Measurements from ENCODE around the gene SLC4A2.

The SLC4A2 gene

DNA sequence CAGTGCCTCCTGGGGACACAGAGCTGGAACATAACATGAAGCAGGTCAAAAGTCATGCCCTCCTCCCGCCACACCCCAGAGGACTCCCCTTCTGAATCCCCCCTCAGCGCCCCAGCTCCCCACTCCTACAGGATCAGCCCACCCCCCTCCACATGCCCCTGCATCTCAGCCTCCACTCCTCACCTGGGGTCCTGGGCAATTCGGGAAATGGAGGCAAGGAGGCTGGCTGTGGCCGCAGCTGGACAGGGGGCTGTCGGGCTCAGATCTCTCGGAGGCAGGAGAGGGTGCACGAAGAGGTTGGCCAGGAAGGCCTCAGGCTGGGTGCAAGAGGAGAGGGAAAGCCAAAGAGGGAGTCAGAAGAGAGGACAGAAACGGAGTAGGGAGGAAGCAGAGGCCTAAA, 42.9 kb upstream of the SLC4A2 start:
- no peak overlapping the region for H4K91ac ChIP-seq (ENCODE audit: low read depth, low read length, poor library complexity)

DNA sequence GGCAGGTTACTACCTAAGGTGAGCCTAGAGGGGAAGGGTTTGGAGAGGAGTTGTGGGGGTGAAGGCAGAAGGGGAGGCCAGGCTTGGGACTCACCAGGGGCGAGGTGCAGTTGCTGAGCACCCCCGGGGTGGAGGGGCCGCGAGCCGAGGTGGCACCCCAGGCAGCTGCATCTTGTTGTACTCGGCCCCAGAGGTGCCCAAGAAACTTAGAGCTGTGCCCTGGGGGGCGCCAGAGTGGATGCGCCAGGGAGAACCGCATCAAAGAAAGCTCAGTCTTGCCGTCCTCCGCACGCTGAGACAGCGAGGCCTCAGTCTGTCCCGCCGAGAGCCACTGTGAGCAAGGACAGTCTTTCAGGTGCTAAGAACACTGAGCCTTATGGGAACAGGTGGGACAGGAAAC, 42.4 kb upstream of the SLC4A2 start:
- peak overlapping the region; percentile 28 for H2BK15ac ChIP-seq (ENCODE audit: low read length)
- H3K27ac ChIP-seq (replicated peaks; ENCODE audit: low read length) = no peak overlapping the region
- H3K4me3 ChIP-seq (ENCODE audit: low read length in 2 of 2) = no peak overlapping the region
- H2BK12ac ChIP-seq (ENCODE audit: low read length) = no peak overlapping the region
- WGBS, 2 donors (ENCODE audit: extremely low coverage in 2 of 2, insufficient read length in 2 of 2, insufficient replicate concordance in 1 of 2) = no CpG with 5 or more reads among the region's 15 CpGs
- no peak overlapping the region for H4K8ac ChIP-seq (ENCODE audit: low read depth, low read length)
- peak overlapping the region; percentile 56 for H3K23ac ChIP-seq (ENCODE audit: low read depth, low read length, poor library complexity)
- DNase-seq (ENCODE audit: low spot score) = no peak
- H4K91ac ChIP-seq (ENCODE audit: low read depth, low read length, poor library complexity) = no peak overlapping the region
- peaks cover 2% of the 10 kb centered on the region for H3K79me1 ChIP-seq (ENCODE audit: low read depth, low read length)
- H2AFZ ChIP-seq (ENCODE audit: low read length) = no peak overlapping the region
- H3K27me3 ChIP-seq (ENCODE audit: control insufficient read depth in 3 of 3, insufficient read depth in 3 of 3, low read depth in 1 of 3, low read length in 3 of 3) = peaks cover 0 to 18% (median 0%) of the 10 kb centered on the region in 3 experiments
- no peak overlapping the region for H3K18ac ChIP-seq (ENCODE audit: low read length)
- H3K36me3 ChIP-seq (replicated peaks in 1 of 2; ENCODE audit: control insufficient read depth in 2 of 2, insufficient read depth in 2 of 2, low read length in 2 of 2) = peaks cover 0 to 5% of the 10 kb centered on the region in 2 donors
- H2BK5ac ChIP-seq (ENCODE audit: low read length) = peak overlapping the region; percentile 0
- peaks cover 0 to 2% of the 10 kb centered on the region in 2 donors for H3K9me3 ChIP-seq (replicated peaks in 1 of 2; ENCODE audit: control insufficient read depth in 2 of 2, insufficient read depth in 1 of 2, low read depth in 1 of 2, low read length in 2 of 2)
- H3K14ac ChIP-seq (ENCODE audit: low read length) = no peak overlapping the region
- H3K4me1 ChIP-seq (ENCODE audit: control insufficient read depth in 2 of 2, insufficient read depth in 1 of 2, low read depth in 1 of 2, low read length in 2 of 2) = peaks cover 28 to 45% of the 10 kb centered on the region in 2 donors
- peak overlapping the region; percentile 12 for H2BK120ac ChIP-seq (ENCODE audit: low read depth, low read length)
- no peak overlapping the region for H3K4me2 ChIP-seq (ENCODE audit: insufficient read depth, low read length, poor library complexity, severe bottlenecking)
- no peak overlapping the region for H3K4ac ChIP-seq (ENCODE audit: low read length)
- H3K9ac ChIP-seq (ENCODE audit: low read depth, low read length, poor library complexity) = no peak overlapping the region
- H2AK5ac ChIP-seq (ENCODE audit: low read depth, low read length) = peak overlapping the region; percentile 42

More for the DNA sequence above, 42.9 kb upstream of the SLC4A2 start:
- no peak overlapping the region for H3K23ac ChIP-seq (ENCODE audit: low read depth, low read length, poor library complexity)
- H3K9ac ChIP-seq (ENCODE audit: low read depth, low read length, poor library complexity) = peak overlapping the region; percentile 30
- no peak overlapping the region for H3K4me2 ChIP-seq (ENCODE audit: insufficient read depth, low read length, poor library complexity, severe bottlenecking)
- no peak overlapping the region for H3K4me3 ChIP-seq (ENCODE audit: low read length in 2 of 2)
- H3K36me3 ChIP-seq (replicated peaks in 1 of 2; ENCODE audit: control insufficient read depth in 2 of 2, insufficient read depth in 2 of 2, low read length in 2 of 2) = peaks cover 0 to 5% of the 10 kb centered on the region in 2 donors
- peaks cover 0 to 18% (median 0%) of the 10 kb centered on the region in 3 experiments for H3K27me3 ChIP-seq (ENCODE audit: control insufficient read depth in 3 of 3, insufficient read depth in 3 of 3, low read depth in 1 of 3, low read length in 3 of 3)
- H2AFZ ChIP-seq (ENCODE audit: low read length) = no peak overlapping the region
- no peak overlapping the region for H3K4ac ChIP-seq (ENCODE audit: low read length)
- H2BK12ac ChIP-seq (ENCODE audit: low read length) = no peak overlapping the region
- H3K9me3 ChIP-seq (replicated peaks in 1 of 2; ENCODE audit: control insufficient read depth in 2 of 2, insufficient read depth in 1 of 2, low read depth in 1 of 2, low read length in 2 of 2) = peaks cover 0 to 2% of the 10 kb centered on the region in 2 donors
- no peak overlapping the region for H3K14ac ChIP-seq (ENCODE audit: low read length)
- no CpG with 5 or more reads among the region's 8 CpGs for WGBS, 2 donors (ENCODE audit: extremely low coverage in 2 of 2, insufficient read length in 2 of 2, insufficient replicate concordance in 1 of 2)
- H3K27ac ChIP-seq (replicated peaks; ENCODE audit: low read length) = no peak overlapping the region
- peak overlapping the region; percentile 42 for H2AK5ac ChIP-seq (ENCODE audit: low read depth, low read length)
- DNase-seq (ENCODE audit: low spot score) = no peak
- no peak overlapping the region for H4K8ac ChIP-seq (ENCODE audit: low read depth, low read length)
- H2BK120ac ChIP-seq (ENCODE audit: low read depth, low read length) = peak overlapping the region; percentile 12
- H2BK15ac ChIP-seq (ENCODE audit: low read length) = peak overlapping the region; percentile 28
- peaks cover 2% of the 10 kb centered on the region for H3K79me1 ChIP-seq (ENCODE audit: low read depth, low read length)
- H3K4me1 ChIP-seq (ENCODE audit: control insufficient read depth in 2 of 2, insufficient read depth in 1 of 2, low read depth in 1 of 2, low read length in 2 of 2) = peaks cover 28 to 45% of the 10 kb centered on the region in 2 donors
- H3K18ac ChIP-seq (ENCODE audit: low read length) = no peak overlapping the region
- peak overlapping the region; percentile 0 for H2BK5ac ChIP-seq (ENCODE audit: low read length)

DNA sequence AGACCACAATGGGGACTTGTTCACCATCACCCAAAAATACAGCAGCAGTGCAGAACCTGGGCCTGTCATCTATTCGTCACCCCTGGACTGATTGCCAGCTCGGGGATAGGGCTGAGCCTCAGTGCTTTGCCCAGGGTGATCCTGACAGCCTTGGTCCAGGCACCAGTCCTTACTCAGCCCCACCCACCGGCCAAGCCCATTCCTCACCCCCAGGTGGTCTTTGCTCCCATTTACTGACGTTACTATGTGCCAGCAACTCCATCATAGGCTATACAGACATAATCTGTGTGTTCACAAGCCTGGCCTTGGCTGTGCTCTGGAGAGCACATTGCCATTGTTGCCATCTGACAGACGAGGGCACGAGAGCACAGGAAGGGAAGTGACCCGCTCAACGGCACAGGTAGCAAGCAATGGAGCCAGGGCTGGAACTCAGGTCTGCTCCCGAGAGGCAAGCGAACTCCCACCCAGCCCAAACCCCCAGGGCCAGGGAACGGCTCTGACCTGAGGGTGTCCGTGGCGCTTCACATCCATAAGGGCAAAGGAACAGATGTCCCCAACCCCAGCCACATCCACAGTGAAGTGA, 41.9 kb upstream of the SLC4A2 start:
- Histone ChIP-seq H2AFZ (ENCODE audit: low read length) (peak overlapping the region; percentile 94), H2BK120ac (ENCODE audit: low read depth, low read length) (peak overlapping the region; percentile 69), H4K8ac (ENCODE audit: low read depth, low read length) (peak overlapping the region; percentile 56), H3K27ac (replicated peaks; ENCODE audit: low read length) (no peak overlapping the region), H3K27me3 (ENCODE audit: control insufficient read depth in 3 of 3, insufficient read depth in 3 of 3, low read depth in 1 of 3, low read length in 3 of 3) (peaks cover 0 to 18% (median 0%) of the 10 kb centered on the region in 3 experiments), H3K14ac (ENCODE audit: low read length) (no peak overlapping the region), H3K4me1 (ENCODE audit: control insufficient read depth in 2 of 2, insufficient read depth in 1 of 2, low read depth in 1 of 2, low read length in 2 of 2) (peaks cover 28 to 42% of the 10 kb centered on the region in 2 donors), H3K9ac (ENCODE audit: low read depth, low read length, poor library complexity) (peak overlapping the region; percentile 85), H3K36me3 (replicated peaks in 1 of 2; ENCODE audit: control insufficient read depth in 2 of 2, insufficient read depth in 2 of 2, low read length in 2 of 2) (peaks cover 0 to 5% of the 10 kb centered on the region in 2 donors), H2BK15ac (ENCODE audit: low read length) (peak overlapping the region; percentile 57), H4K91ac (ENCODE audit: low read depth, low read length, poor library complexity) (no peak overlapping the region), H3K4ac (ENCODE audit: low read length) (no peak overlapping the region), H2BK12ac (ENCODE audit: low read length) (peak overlapping the region; percentile 96), H3K9me3 (replicated peaks in 1 of 2; ENCODE audit: control insufficient read depth in 2 of 2, insufficient read depth in 1 of 2, low read depth in 1 of 2, low read length in 2 of 2) (peaks cover 0 to 2% of the 10 kb centered on the region in 2 donors), H3K4me3 (ENCODE audit: low read length in 2 of 2) (peak overlapping the region; percentile 41 to 66), H3K23ac (ENCODE audit: low read depth, low read length, poor library complexity) (peak overlapping the region; percentile 98), H2BK5ac (ENCODE audit: low read length) (peak overlapping the region; percentile 63), H3K4me2 (ENCODE audit: insufficient read depth, low read length, poor library complexity, severe bottlenecking) (peak overlapping the region; percentile 48), H3K79me1 (ENCODE audit: low read depth, low read length) (peaks cover 2% of the 10 kb centered on the region), H2AK5ac (ENCODE audit: low read depth, low read length) (peak overlapping the region; percentile 97), H3K18ac (ENCODE audit: low read length) (peak overlapping the region; percentile 94)
- no CpG with 5 or more reads among the region's 13 CpGs for WGBS, 2 donors (ENCODE audit: extremely low coverage in 2 of 2, insufficient read length in 2 of 2, insufficient replicate concordance in 1 of 2)
- DNase-seq (ENCODE audit: low spot score) = no peak

DNA sequence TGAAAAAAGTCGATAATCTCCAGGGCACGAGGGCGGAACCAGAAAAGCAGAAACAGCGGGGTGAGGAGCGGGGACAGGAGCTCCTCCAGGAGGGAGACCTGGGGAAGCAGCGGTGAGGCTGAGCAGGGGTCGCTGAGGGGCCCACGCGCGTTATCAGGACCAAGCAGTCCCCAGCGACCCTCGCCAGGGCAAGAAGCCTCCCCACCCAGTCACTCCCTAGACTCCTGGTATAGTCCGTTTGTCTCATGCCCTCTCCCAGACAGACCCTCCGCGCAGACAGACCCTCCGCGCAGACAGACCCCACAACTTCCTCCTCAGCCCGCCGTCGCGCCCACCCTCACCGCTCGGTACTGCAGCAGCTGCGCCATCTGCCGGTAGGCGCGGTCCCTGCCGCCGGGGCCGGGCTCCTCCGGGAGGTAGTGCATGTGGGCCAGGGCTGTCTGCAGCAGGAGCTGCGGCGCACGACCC, 41.4 kb upstream of the SLC4A2 start:
- Histone ChIP-seq H4K8ac (ENCODE audit: low read depth, low read length) (peak overlapping the region; percentile 56), H3K4me2 (ENCODE audit: insufficient read depth, low read length, poor library complexity, severe bottlenecking) (peak overlapping the region; percentile 52), H3K4ac (ENCODE audit: low read length) (no peak overlapping the region), H3K27ac (replicated peaks; ENCODE audit: low read length) (no peak overlapping the region), H2BK15ac (ENCODE audit: low read length) (peak overlapping the region; percentile 97), H2BK120ac (ENCODE audit: low read depth, low read length) (peak overlapping the region; percentile 69), H4K91ac (ENCODE audit: low read depth, low read length, poor library complexity) (no peak overlapping the region), H3K9ac (ENCODE audit: low read depth, low read length, poor library complexity) (peak overlapping the region; percentile 85), H3K18ac (ENCODE audit: low read length) (peak overlapping the region; percentile 99), H3K14ac (ENCODE audit: low read length) (no peak overlapping the region), H3K4me1 (ENCODE audit: control insufficient read depth in 2 of 2, insufficient read depth in 1 of 2, low read depth in 1 of 2, low read length in 2 of 2) (peaks cover 27 to 39% of the 10 kb centered on the region in 2 donors), H3K9me3 (replicated peaks in 1 of 2; ENCODE audit: control insufficient read depth in 2 of 2, insufficient read depth in 1 of 2, low read depth in 1 of 2, low read length in 2 of 2) (peaks cover 0 to 2% of the 10 kb centered on the region in 2 donors), H2BK12ac (ENCODE audit: low read length) (peak overlapping the region; percentile 99), H3K23ac (ENCODE audit: low read depth, low read length, poor library complexity) (peak overlapping the region; percentile 98), H3K27me3 (ENCODE audit: control insufficient read depth in 3 of 3, insufficient read depth in 3 of 3, low read depth in 1 of 3, low read length in 3 of 3) (peaks cover 0 to 18% (median 0%) of the 10 kb centered on the region in 3 experiments), H3K36me3 (replicated peaks in 1 of 2; ENCODE audit: control insufficient read depth in 2 of 2, insufficient read depth in 2 of 2, low read length in 2 of 2) (peaks cover 0 to 5% of the 10 kb centered on the region in 2 donors), H2AK5ac (ENCODE audit: low read depth, low read length) (peak overlapping the region; percentile 100), H2AFZ (ENCODE audit: low read length) (peak overlapping the region; percentile 94), H3K79me1 (ENCODE audit: low read depth, low read length) (peaks cover 1% of the 10 kb centered on the region), H3K4me3 (ENCODE audit: low read length in 2 of 2) (peak overlapping the region; percentile 41 to 66), H2BK5ac (ENCODE audit: low read length) (peak overlapping the region; percentile 63)
- WGBS, 2 donors (ENCODE audit: extremely low coverage in 2 of 2, insufficient read length in 2 of 2, insufficient replicate concordance in 1 of 2) = no CpG with 5 or more reads among the region's 34 CpGs
- DNase-seq (ENCODE audit: low spot score) = peak; percentile 79
